Hepatocyte (in vitro differentiated cells): ENCODE results near the gene PTPRD.

Experiments
- EZH2 ChIP-seq: fragments of 200-600 bp; sonication (generic); IDR thresholded peaks from 2 replicates; pipeline ENCODE4 v1.6.1; 2016; ENCODE audit warnings: antibody characterized with exemption, mild to moderate bottlenecking, borderline replicate concordance
- TF ChIP-seq, protein P1 (sequence below): fragments of 200-600 bp; sonication (generic); IDR thresholded peaks from 2 replicates; pipeline ENCODE4 v1.5.1; 2016; ENCODE audit warnings: antibody characterized with exemption, mild to moderate bottlenecking; ENCODE audit not compliant: poor library complexity

DNA sequence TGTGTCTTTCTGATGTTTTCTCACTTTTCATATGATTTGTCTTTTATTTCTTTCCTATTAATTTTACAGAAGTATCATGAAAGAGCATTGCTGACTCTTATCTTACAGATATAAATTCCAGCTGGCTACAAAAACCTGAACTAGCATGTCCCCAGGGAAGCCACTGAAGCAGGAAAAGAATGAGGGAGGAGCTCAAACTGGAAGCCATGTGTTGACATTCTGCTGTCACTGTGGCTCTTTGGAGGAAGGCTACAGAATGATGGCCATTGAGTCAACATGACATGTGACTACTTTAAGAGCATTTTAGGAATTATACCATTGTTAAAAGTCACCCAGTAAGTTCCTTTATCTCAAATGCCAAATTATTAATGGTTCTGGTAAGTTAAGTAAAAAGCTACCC, 2174.9 kb downstream of the PTPRD start:
- TF ChIP-seq, protein P1, sequence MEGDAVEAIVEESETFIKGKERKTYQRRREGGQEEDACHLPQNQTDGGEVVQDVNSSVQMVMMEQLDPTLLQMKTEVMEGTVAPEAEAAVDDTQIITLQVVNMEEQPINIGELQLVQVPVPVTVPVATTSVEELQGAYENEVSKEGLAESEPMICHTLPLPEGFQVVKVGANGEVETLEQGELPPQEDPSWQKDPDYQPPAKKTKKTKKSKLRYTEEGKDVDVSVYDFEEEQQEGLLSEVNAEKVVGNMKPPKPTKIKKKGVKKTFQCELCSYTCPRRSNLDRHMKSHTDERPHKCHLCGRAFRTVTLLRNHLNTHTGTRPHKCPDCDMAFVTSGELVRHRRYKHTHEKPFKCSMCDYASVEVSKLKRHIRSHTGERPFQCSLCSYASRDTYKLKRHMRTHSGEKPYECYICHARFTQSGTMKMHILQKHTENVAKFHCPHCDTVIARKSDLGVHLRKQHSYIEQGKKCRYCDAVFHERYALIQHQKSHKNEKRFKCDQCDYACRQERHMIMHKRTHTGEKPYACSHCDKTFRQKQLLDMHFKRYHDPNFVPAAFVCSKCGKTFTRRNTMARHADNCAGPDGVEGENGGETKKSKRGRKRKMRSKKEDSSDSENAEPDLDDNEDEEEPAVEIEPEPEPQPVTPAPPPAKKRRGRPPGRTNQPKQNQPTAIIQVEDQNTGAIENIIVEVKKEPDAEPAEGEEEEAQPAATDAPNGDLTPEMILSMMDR: no peak
- no peak for TF ChIP-seq EZH2
